ENCODE results near the gene SCCPDH.

The SCCPDH gene

GRCh38 chr1:246724016-246724730 lies at the start of gene SCCPDH:
SCCPDH (plus strand) TSS chr1:246724409; CDS start chr1:246724423, 14 bp downstream.
- Histone ChIP-seq H3K9ac (ENCODE audit: low read depth in 1 of 2, low read length in 2 of 2) (peak within 1 kb of the TSS; percentile 73 to 84), H3K9me3 (ENCODE audit: control insufficient read depth in 1 of 2, low read length in 2 of 2) (peaks cover 0 to 3% of the 10 kb centered on the region in 2 donors), H3K4me3 (ENCODE audit: low read depth in 1 of 2, low read length in 2 of 2) (peak within 1 kb of the TSS; percentile 72 to 78), H3K27ac (ENCODE audit: low read depth, low read length) (peak within 1 kb of the TSS; percentile 73), H3K27me3 (ENCODE audit: control insufficient read depth in 1 of 2, insufficient read depth in 2 of 2, low read length in 2 of 2) (no peaks in the 10 kb centered on the region), H3K4me1 (ENCODE audit: control insufficient read depth in 1 of 2, insufficient read depth in 2 of 2, low read length in 2 of 2) (peaks cover 0 to 10% of the 10 kb centered on the region in 2 donors), H3K36me3 (ENCODE audit: control insufficient read depth in 1 of 2, insufficient read depth in 2 of 2, low read length in 2 of 2) (peaks cover 5 to 16% of the 10 kb centered on the region in 2 donors)

GRCh38 chr1:246677842-246678241 lies 46.4 kb upstream of the SCCPDH start:
- no peaks in the 10 kb centered on the region for H3K36me3 ChIP-seq (ENCODE audit: control insufficient read depth in 1 of 2, insufficient read depth in 2 of 2, low read length in 2 of 2)
- H3K4me3 ChIP-seq (ENCODE audit: low read depth in 1 of 2, low read length in 2 of 2): no peak overlapping the region
- peaks cover 25% of the 10 kb centered on the region in 2 donors for H3K4me1 ChIP-seq (ENCODE audit: control insufficient read depth in 1 of 2, insufficient read depth in 2 of 2, low read length in 2 of 2)
- H3K27me3 ChIP-seq (ENCODE audit: control insufficient read depth in 1 of 2, insufficient read depth in 2 of 2, low read length in 2 of 2): no peaks in the 10 kb centered on the region
- H3K9ac ChIP-seq (ENCODE audit: low read depth in 1 of 2, low read length in 2 of 2): peak overlapping the region; percentile 35 to 40
- peak overlapping the region; percentile 57 for H3K27ac ChIP-seq (ENCODE audit: low read depth, low read length)
- H3K9me3 ChIP-seq (ENCODE audit: control insufficient read depth in 1 of 2, low read length in 2 of 2): no peaks in the 10 kb centered on the region

GRCh38 chr1:246678816-246679793 lies 45.1 kb upstream of the SCCPDH start:
- Histone ChIP-seq H3K4me1 (ENCODE audit: control insufficient read depth in 1 of 2, insufficient read depth in 2 of 2, low read length in 2 of 2) (peaks cover 25% of the 10 kb centered on the region in 2 donors), H3K36me3 (ENCODE audit: control insufficient read depth in 1 of 2, insufficient read depth in 2 of 2, low read length in 2 of 2) (no peaks in the 10 kb centered on the region), H3K27ac (ENCODE audit: low read depth, low read length) (no peak overlapping the region), H3K9ac (ENCODE audit: low read depth in 1 of 2, low read length in 2 of 2) (no peak overlapping the region), H3K27me3 (ENCODE audit: control insufficient read depth in 1 of 2, insufficient read depth in 2 of 2, low read length in 2 of 2) (no peaks in the 10 kb centered on the region), H3K9me3 (ENCODE audit: control insufficient read depth in 1 of 2, low read length in 2 of 2) (no peaks in the 10 kb centered on the region), H3K4me3 (ENCODE audit: low read depth in 1 of 2, low read length in 2 of 2) (no peak overlapping the region)

- Histone ChIP-seq H3K27ac (ENCODE audit: low read depth, low read length) (no peak overlapping the region), H3K36me3 (ENCODE audit: control insufficient read depth in 1 of 2, insufficient read depth in 2 of 2, low read length in 2 of 2) (no peaks in the 10 kb centered on the region), H3K4me1 (ENCODE audit: control insufficient read depth in 1 of 2, insufficient read depth in 2 of 2, low read length in 2 of 2) (peaks cover 25% of the 10 kb centered on the region in 2 donors), H3K4me3 (ENCODE audit: low read depth in 1 of 2, low read length in 2 of 2) (no peak overlapping the region), H3K9me3 (ENCODE audit: control insufficient read depth in 1 of 2, low read length in 2 of 2) (no peaks in the 10 kb centered on the region), H3K9ac (ENCODE audit: low read depth in 1 of 2, low read length in 2 of 2) (no peak overlapping the region), H3K27me3 (ENCODE audit: control insufficient read depth in 1 of 2, insufficient read depth in 2 of 2, low read length in 2 of 2) (no peaks in the 10 kb centered on the region)
Measured at GRCh38 chr1:246679794-246680177, 44.4 kb upstream of the SCCPDH start.

GRCh38 chr1:246680190-246680589 lies 44.0 kb upstream of the SCCPDH start:
- H3K4me1 ChIP-seq (ENCODE audit: control insufficient read depth in 1 of 2, insufficient read depth in 2 of 2, low read length in 2 of 2): peaks cover 25% of the 10 kb centered on the region in 2 donors
- no peaks in the 10 kb centered on the region for H3K36me3 ChIP-seq (ENCODE audit: control insufficient read depth in 1 of 2, insufficient read depth in 2 of 2, low read length in 2 of 2)
- H3K27me3 ChIP-seq (ENCODE audit: control insufficient read depth in 1 of 2, insufficient read depth in 2 of 2, low read length in 2 of 2): no peaks in the 10 kb centered on the region
- no peak overlapping the region for H3K27ac ChIP-seq (ENCODE audit: low read depth, low read length)
- no peaks in the 10 kb centered on the region for H3K9me3 ChIP-seq (ENCODE audit: control insufficient read depth in 1 of 2, low read length in 2 of 2)
- no peak overlapping the region for H3K9ac ChIP-seq (ENCODE audit: low read depth in 1 of 2, low read length in 2 of 2)
- H3K4me3 ChIP-seq (ENCODE audit: low read depth in 1 of 2, low read length in 2 of 2): no peak overlapping the region

GRCh38 chr1:246680696-246681130 lies 43.5 kb upstream of the SCCPDH start:
- Histone ChIP-seq H3K27ac (ENCODE audit: low read depth, low read length) (no peak overlapping the region), H3K4me1 (ENCODE audit: control insufficient read depth in 1 of 2, insufficient read depth in 2 of 2, low read length in 2 of 2) (peaks cover 25% of the 10 kb centered on the region in 2 donors), H3K4me3 (ENCODE audit: low read depth in 1 of 2, low read length in 2 of 2) (peak overlapping the region; percentile 6 to 23), H3K9me3 (ENCODE audit: control insufficient read depth in 1 of 2, low read length in 2 of 2) (no peaks in the 10 kb centered on the region), H3K36me3 (ENCODE audit: control insufficient read depth in 1 of 2, insufficient read depth in 2 of 2, low read length in 2 of 2) (no peaks in the 10 kb centered on the region), H3K27me3 (ENCODE audit: control insufficient read depth in 1 of 2, insufficient read depth in 2 of 2, low read length in 2 of 2) (no peaks in the 10 kb centered on the region), H3K9ac (ENCODE audit: low read depth in 1 of 2, low read length in 2 of 2) (no peak overlapping the region)

GRCh38 chr1:246681900-246682895 lies 42.0 kb upstream of the SCCPDH start:
- Histone ChIP-seq H3K9ac (ENCODE audit: low read depth in 1 of 2, low read length in 2 of 2) (no peak overlapping the region), H3K4me3 (ENCODE audit: low read depth in 1 of 2, low read length in 2 of 2) (no peak overlapping the region), H3K36me3 (ENCODE audit: control insufficient read depth in 1 of 2, insufficient read depth in 2 of 2, low read length in 2 of 2) (no peaks in the 10 kb centered on the region), H3K27me3 (ENCODE audit: control insufficient read depth in 1 of 2, insufficient read depth in 2 of 2, low read length in 2 of 2) (no peaks in the 10 kb centered on the region), H3K27ac (ENCODE audit: low read depth, low read length) (peak overlapping the region; percentile 1), H3K4me1 (ENCODE audit: control insufficient read depth in 1 of 2, insufficient read depth in 2 of 2, low read length in 2 of 2) (peaks cover 23 to 25% of the 10 kb centered on the region in 2 donors), H3K9me3 (ENCODE audit: control insufficient read depth in 1 of 2, low read length in 2 of 2) (no peaks in the 10 kb centered on the region)

GRCh38 chr1:246683521-246683920 lies 40.7 kb upstream of the SCCPDH start:
- H3K9me3 ChIP-seq (ENCODE audit: control insufficient read depth in 1 of 2, low read length in 2 of 2): no peaks in the 10 kb centered on the region
- peaks cover 23 to 25% of the 10 kb centered on the region in 2 donors for H3K4me1 ChIP-seq (ENCODE audit: control insufficient read depth in 1 of 2, insufficient read depth in 2 of 2, low read length in 2 of 2)
- H3K4me3 ChIP-seq (ENCODE audit: low read depth in 1 of 2, low read length in 2 of 2): no peak overlapping the region
- H3K36me3 ChIP-seq (ENCODE audit: control insufficient read depth in 1 of 2, insufficient read depth in 2 of 2, low read length in 2 of 2): no peaks in the 10 kb centered on the region
- no peak overlapping the region for H3K9ac ChIP-seq (ENCODE audit: low read depth in 1 of 2, low read length in 2 of 2)
- no peak overlapping the region for H3K27ac ChIP-seq (ENCODE audit: low read depth, low read length)
- no peaks in the 10 kb centered on the region for H3K27me3 ChIP-seq (ENCODE audit: control insufficient read depth in 1 of 2, insufficient read depth in 2 of 2, low read length in 2 of 2)

GRCh38 chr1:246687002-246687401 lies 37.2 kb upstream of the SCCPDH start:
- Histone ChIP-seq H3K36me3 (ENCODE audit: control insufficient read depth in 1 of 2, insufficient read depth in 2 of 2, low read length in 2 of 2) (no peaks in the 10 kb centered on the region), H3K27ac (ENCODE audit: low read depth, low read length) (no peak overlapping the region), H3K4me1 (ENCODE audit: control insufficient read depth in 1 of 2, insufficient read depth in 2 of 2, low read length in 2 of 2) (peaks cover 0 to 12% of the 10 kb centered on the region in 2 donors), H3K9ac (ENCODE audit: low read depth in 1 of 2, low read length in 2 of 2) (no peak overlapping the region), H3K27me3 (ENCODE audit: control insufficient read depth in 1 of 2, insufficient read depth in 2 of 2, low read length in 2 of 2) (no peaks in the 10 kb centered on the region), H3K9me3 (ENCODE audit: control insufficient read depth in 1 of 2, low read length in 2 of 2) (no peaks in the 10 kb centered on the region), H3K4me3 (ENCODE audit: low read depth in 1 of 2, low read length in 2 of 2) (no peak overlapping the region)

All from duodenal mucosa (tissue), 2 donors.